Measurements from ENCODE around the gene AIPL1.
A peak's percentile ranks its signal among the peaks of the same experiment; 100 is the strongest.

AIPL1 gene

GRCh38 chr17:6455321-6455705, 20.4 kb upstream of the AIPL1 start:
- DNase-seq (ENCODE audit: low read depth): peak; percentile 33
- H3K4me3 ChIP-seq (replicated peaks; ENCODE audit: low read depth, low read length): no peak overlapping the region
- no peak for TF ChIP-seq CTCF (IDR thresholded peaks at IDR 0.05; ENCODE audit: low read length, missing control alignments)

GRCh38 chr17:6454495-6455320, 19.8 kb upstream of the AIPL1 start:
- DNase-seq (ENCODE audit: low read depth): no peak
- TF ChIP-seq CTCF (IDR thresholded peaks at IDR 0.05; ENCODE audit: low read length, missing control alignments): no peak
- H3K4me3 ChIP-seq (replicated peaks; ENCODE audit: low read depth, low read length): no peak overlapping the region

GRCh38 chr17:6453279-6454024, 18.5 kb upstream of the AIPL1 start:
- no peak for TF ChIP-seq CTCF (IDR thresholded peaks at IDR 0.05; ENCODE audit: low read length, missing control alignments)
- no peak overlapping the region for H3K4me3 ChIP-seq (replicated peaks; ENCODE audit: low read depth, low read length)
- no peak for DNase-seq (ENCODE audit: low read depth)

GRCh38 chr17:6452471-6453266, 17.7 kb upstream of the AIPL1 start:
- TF ChIP-seq CTCF (IDR thresholded peaks at IDR 0.05; ENCODE audit: low read length, missing control alignments): no peak
- no peak overlapping the region for H3K4me3 ChIP-seq (replicated peaks; ENCODE audit: low read depth, low read length)
- no peak for DNase-seq (ENCODE audit: low read depth)

GRCh38 chr17:6450926-6451832, 16.3 kb upstream of the AIPL1 start:
- TF ChIP-seq CTCF (IDR thresholded peaks at IDR 0.05; ENCODE audit: low read length, missing control alignments): no peak
- H3K4me3 ChIP-seq (replicated peaks; ENCODE audit: low read depth, low read length): no peak overlapping the region
- no peak for DNase-seq (ENCODE audit: low read depth)

GRCh38 chr17:6449307-6449706, 14.4 kb upstream of the AIPL1 start:
- no peak overlapping the region for H3K4me3 ChIP-seq (replicated peaks; ENCODE audit: low read depth, low read length)
- no peak for DNase-seq (ENCODE audit: low read depth)
- TF ChIP-seq CTCF (IDR thresholded peaks at IDR 0.05; ENCODE audit: low read length, missing control alignments): no peak

Measured in fibroblast of pulmonary artery (primary cell).